ENCODE measurements around the gene MRPL58.
"Not testable (repeated sequence)": the region's sequence is repeated elsewhere in the genome, so short reads cannot be mapped to it uniquely, and the experiment has no call there.

MRPL58 gene

GRCh38 chr17:74987418-74987908, 25.0 kb upstream of the MRPL58 start, which contains the start of gene CDR2L:
Gene CDR2L (plus strand): TSS chr17:74987632. CDS start chr17:74988044, 412 bp downstream.
- peak; percentile 78 to 85 for DNase-seq (ENCODE audit: extremely low read depth in 1 of 2, low read depth in 1 of 2)

- DNase-seq (ENCODE audit: extremely low read depth in 1 of 2, low read depth in 1 of 2), result no peak
Observed at GRCh38 chr17:74987909-74988711, 24.4 kb upstream of the MRPL58 start.

- no peak for DNase-seq (ENCODE audit: extremely low read depth in 1 of 2, low read depth in 1 of 2)
Observed at GRCh38 chr17:74990581-74991105, 21.8 kb upstream of the MRPL58 start.

- no peak for DNase-seq (ENCODE audit: extremely low read depth in 1 of 2, low read depth in 1 of 2)
Observed at GRCh38 chr17:74992223-74992622, 20.2 kb upstream of the MRPL58 start.

- DNase-seq (ENCODE audit: extremely low read depth in 1 of 2, low read depth in 1 of 2), result no peak
Observed at GRCh38 chr17:74994440-74994839, 18.0 kb upstream of the MRPL58 start.

GRCh38 chr17:74995847-74996246, 16.6 kb upstream of the MRPL58 start:
- no peak for DNase-seq (ENCODE audit: extremely low read depth in 1 of 2, low read depth in 1 of 2)

GRCh38 chr17:74998783-74999182, 13.7 kb upstream of the MRPL58 start:
- DNase-seq (ENCODE audit: extremely low read depth in 1 of 2, low read depth in 1 of 2), result no peak

GRCh38 chr17:74999523-74999922, 12.9 kb upstream of the MRPL58 start:
- no peak for DNase-seq (ENCODE audit: extremely low read depth in 1 of 2, low read depth in 1 of 2)

- DNase-seq (ENCODE audit: extremely low read depth in 1 of 2, low read depth in 1 of 2), result no peak
Observed at GRCh38 chr17:75001915-75002843, 10.3 kb upstream of the MRPL58 start.

GRCh38 chr17:75003070-75003956, 9.2 kb upstream of the MRPL58 start:
- no peak for DNase-seq (ENCODE audit: extremely low read depth in 1 of 2, low read depth in 1 of 2)

GRCh38 chr17:75003957-75004355, 8.5 kb upstream of the MRPL58 start:
- DNase-seq (ENCODE audit: extremely low read depth in 1 of 2, low read depth in 1 of 2), result no peak

GRCh38 chr17:75004371-75004770, 8.1 kb upstream of the MRPL58 start:
- DNase-seq (ENCODE audit: extremely low read depth in 1 of 2, low read depth in 1 of 2), result no peak

GRCh38 chr17:75005291-75005690, 7.2 kb upstream of the MRPL58 start:
- no peak for DNase-seq (ENCODE audit: extremely low read depth in 1 of 2, low read depth in 1 of 2)

- not testable (repeated sequence) for DNase-seq (ENCODE audit: extremely low read depth in 1 of 2, low read depth in 1 of 2)
Observed at GRCh38 chr17:75006084-75006483, 6.4 kb upstream of the MRPL58 start.

GRCh38 chr17:75006653-75007052, 5.8 kb upstream of the MRPL58 start:
- no peak for DNase-seq (ENCODE audit: extremely low read depth in 1 of 2, low read depth in 1 of 2)

GRCh38 chr17:75008373-75008772, 4.1 kb upstream of the MRPL58 start:
- DNase-seq (ENCODE audit: extremely low read depth in 1 of 2, low read depth in 1 of 2), result no peak

- no peak for DNase-seq (ENCODE audit: extremely low read depth in 1 of 2, low read depth in 1 of 2)
Observed at GRCh38 chr17:75009139-75009724, 3.2 kb upstream of the MRPL58 start.

- no peak for DNase-seq (ENCODE audit: extremely low read depth in 1 of 2, low read depth in 1 of 2)
Observed at GRCh38 chr17:75010683-75011400, 1.6 kb upstream of the MRPL58 start.

GRCh38 chr17:75011401-75012095, 922 bp upstream of the MRPL58 start:
- no peak for DNase-seq (ENCODE audit: extremely low read depth in 1 of 2, low read depth in 1 of 2)
